AG04449 (cell line): Measurements from ENCODE around the gene EFL1.
A peak's percentile ranks its signal among the peaks of the same experiment; 100 is the strongest.

Experiments used
- CTCF ChIA-PET: fragments of 350-600 bp; formaldehyde crosslinking; extraction: SDS; loops from one replicate; lab custom pipeline; 2021; ENCODE audit warnings: antibody characterized with exemption; lab: Yijun Ruan, JAX
- POLR2A ChIA-PET: fragments of 400-600, 350-600 bp; formaldehyde crosslinking; extraction: SDS; loops from one replicate; lab custom pipeline; 2020; ENCODE audit warnings: antibody characterized with exemption, inconsistent platforms; lab: Yijun Ruan, JAX
- DNase-seq: peaks from one replicate; pipeline ENCODE4 v3.0.0-alpha.2; 2010; ENCODE audit warnings: low read depth, low spot score
- H3K4me3 ChIP-seq: 2 replicates; pipeline ENCODE4 v1.5.1; 2011; ENCODE audit warnings: low read depth, mild to moderate bottlenecking, control low read depth, low read length
- CTCF ChIP-seq: IDR thresholded peaks from one replicate; pipeline ENCODE4 v1.5.1; 2011; ENCODE audit warnings: mild to moderate bottlenecking, moderate library complexity, low read length, control low read depth, inconsistent platforms; ENCODE audit not compliant: insufficient read depth; ENCODE audit errors: missing control alignments

Gene EFL1

GRCh38 chr15:82093774-82094211, 168.7 kb downstream of the EFL1 start:
- peak; percentile 86 for DNase-seq
- CTCF ChIA-PET: interaction anchor here (0.7 to 8.1 kb wide), 5 partner anchors 9 to 46 kb away, joined by 3 to 46 read pairs (median 5); no protein-coding TSS in a partner anchor
- no peak for TF ChIP-seq CTCF
- H3K4me3 ChIP-seq: peak overlapping the region; percentile 43
- POLR2A ChIA-PET: no interaction called here

GRCh38 chr15:82093325-82093724, 169.2 kb downstream of the EFL1 start:
- no peak overlapping the region for H3K4me3 ChIP-seq
- CTCF ChIA-PET: interaction anchor here (0.7 to 8.1 kb wide), 6 partner anchors 10 to 45 kb away, joined by 3 to 46 read pairs (median 4); no protein-coding TSS in a partner anchor
- TF ChIP-seq CTCF: no peak
- POLR2A ChIA-PET: no interaction called here
- no peak for DNase-seq

GRCh38 chr15:82091636-82092140, 170.8 kb downstream of the EFL1 start:
- no peak for TF ChIP-seq CTCF
- no peak overlapping the region for H3K4me3 ChIP-seq
- POLR2A ChIA-PET: no interaction called here
- DNase-seq: no peak
- CTCF ChIA-PET: interaction anchor here (1.1 to 8.1 kb wide), 4 partner anchors 9 to 107 kb away, joined by 3 to 46 read pairs (median 10); no protein-coding TSS in a partner anchor

- POLR2A ChIA-PET: no interaction called here
- no peak overlapping the region for H3K4me3 ChIP-seq
- CTCF ChIA-PET: interaction anchor here (2.8 kb wide), 1 partner anchor 22 kb away, joined by 15 read pairs; no protein-coding TSS in a partner anchor
- TF ChIP-seq CTCF: no peak
- DNase-seq: no peak
Observed at GRCh38 chr15:82086243-82086995, 176.1 kb downstream of the EFL1 start.

- ChIA-PET POLR2A (interaction anchor here (0.5 to 0.7 kb wide), 2 partner anchors 37 to 115 kb away, joined by 3 to 5 read pairs; partner anchors contain the start of gene MEX3B), CTCF (interaction anchor here (0.7 to 2.4 kb wide), 5 partner anchors 10 to 29 kb away, joined by 3 to 18 read pairs (median 3); no protein-coding TSS in a partner anchor)
- DNase-seq: peak; percentile 93
- peak; percentile 29 for TF ChIP-seq CTCF
- H3K4me3 ChIP-seq: no peak overlapping the region
Observed at GRCh38 chr15:82081914-82082762, 180.4 kb downstream of the EFL1 start.
